HCT116 (cell line): ENCODE data around the gene LLGL2. TPM values are rescaled to one million over a fixed set of nuclear protein-coding genes. Genes with fewer than 3 reads are reported as not detected.

ENCODE experiments used
- ATAC-seq: fragments of 200-7000 bp; cut with Tn5 transposase; 2 replicates; pipeline ENCODE4 v1.9.1; 2020; ENCODE audit warnings: mild to moderate bottlenecking, moderate library complexity
- BruUV-seq: library from RNA; stranded (reverse); fragments of 400-500 nt; replicated peaks from 2 replicates; lab custom pipeline; 2021; lab: Mats Ljungman, UMichigan
- CTCF ChIA-PET: fragments of 300-600 bp; sonication (Branson Sonifier 250); formaldehyde crosslinking; loops from one replicate; lab custom pipeline; 2021; ENCODE audit warnings: antibody characterized with exemption; lab: Charles Lee
- POLR2A ChIA-PET: fragments of 300-600, 350-600 bp; sonication (Branson Sonifier 250); formaldehyde crosslinking; loops from one replicate; lab custom pipeline; 2021; ENCODE audit warnings: antibody characterized with exemption; lab: Charles Lee
- RAD21 ChIA-PET, 2 experiments: fragments of 300-600 bp; sonication (Branson Sonifier 250); formaldehyde crosslinking; loops; one replicate each; lab custom pipeline; 2023; ENCODE audit warnings: low total read pairs in 2 of 2; ENCODE audit not compliant: uncharacterized antibody in 2 of 2, unreplicated experiment in 2 of 2, low non-redundant PET in 1 of 2; lab: Charles Lee
- DNase-seq: peaks from one replicate; pipeline ENCODE4 v3.0.0-alpha.2; 2010; ENCODE audit warnings: low read depth, low spot score
- H2AFZ ChIP-seq: fragments of 200-600 bp; shearing (Covaris generic), sonication (generic); 2 replicates; pipeline ENCODE4 v1.6.1; 2017; ENCODE audit warnings: low read depth, mixed run types, mixed read lengths, antibody characterized with exemption, low read length; ENCODE audit not compliant: poor library complexity, severe bottlenecking
- H3K27ac ChIP-seq: 2 replicates; pipeline ENCODE4 v1.5.1; 2012; ENCODE audit warnings: low read depth, low read length
- H3K27me3 ChIP-seq: fragments of 200-600 bp; sonication (generic); 2 replicates; pipeline ENCODE4 v1.6.1; 2016; ENCODE audit warnings: mixed run types, low read length, mixed read lengths; ENCODE audit not compliant: insufficient read depth
- H3K36me3 ChIP-seq, 2 experiments: fragments of 200-500 bp in 1 of 2; fragments of 200-600 bp in 1 of 2; sonication (Bioruptor generic) in 1 of 2; sonication (generic) in 1 of 2; 2 replicates each; pipeline versions ENCODE4 v1.5.1 to v1.6.1; 2014 to 2016; ENCODE audit warnings: low read length in 2 of 2, inconsistent platforms in 1 of 2, mixed read lengths in 1 of 2, mixed run types in 1 of 2; ENCODE audit not compliant: insufficient read depth in 2 of 2, control insufficient read depth in 1 of 2
- H3K4me1 ChIP-seq, 2 experiments: fragments of 200-600 bp in 1 of 2; sonication (generic) in 1 of 2; 2 replicates each; pipeline versions ENCODE4 v1.5.1 to v1.6.1; 2012 to 2017; ENCODE audit warnings: low read length in 2 of 2, inconsistent platforms in 1 of 2, mild to moderate bottlenecking in 1 of 2, mixed read lengths in 1 of 2, mixed run types in 1 of 2, moderate library complexity in 1 of 2; ENCODE audit not compliant: insufficient read depth in 2 of 2, control insufficient read depth in 1 of 2
- H3K4me2 ChIP-seq: fragments of 200-600 bp; sonication (generic); 2 replicates; pipeline ENCODE4 v1.6.1; 2017; ENCODE audit warnings: mixed run types, low read length, mixed read lengths
- H3K4me3 ChIP-seq, 2 experiments: fragments of 200-600 bp in 1 of 2; sonication (generic) in 1 of 2; replicated peaks in 1 of 2; 2 replicates each; pipeline ENCODE4 v1.5.1; 2011 to 2016; ENCODE audit warnings: low read length in 2 of 2, control low read depth in 1 of 2, low read depth in 1 of 2, mild to moderate bottlenecking in 1 of 2, mixed read lengths in 1 of 2, mixed run types in 1 of 2
- H3K79me2 ChIP-seq: fragments of 200-600 bp; sonication (generic); 2 replicates; pipeline ENCODE4 v1.6.1; 2017; ENCODE audit warnings: mild to moderate bottlenecking, mixed run types, low read length, moderate library complexity, mixed read lengths; ENCODE audit not compliant: insufficient read depth
- H3K9ac ChIP-seq: fragments of 200-600 bp; sonication (generic); 2 replicates; pipeline ENCODE4 v1.6.1; 2016; ENCODE audit warnings: low read length, mixed read lengths
- H3K9me2 ChIP-seq: fragments of 200-600 bp; sonication (generic), shearing (Covaris generic); 2 replicates; pipeline ENCODE4 v1.6.1; 2017; ENCODE audit warnings: mixed run types, mild to moderate bottlenecking, moderate library complexity; ENCODE audit not compliant: insufficient read depth
- H3K9me3 ChIP-seq, 2 experiments: fragments of 200-500 bp in 1 of 2; fragments of 200-600 bp in 1 of 2; sonication (Bioruptor generic) in 1 of 2; sonication (generic) in 1 of 2; 2 replicates each; pipeline ENCODE4 v1.6.1; 2014 to 2017; ENCODE audit warnings: low read length in 2 of 2, mixed read lengths in 2 of 2, inconsistent platforms in 1 of 2, low read depth in 1 of 2, mild to moderate bottlenecking in 1 of 2, mixed run types in 1 of 2, moderate library complexity in 1 of 2; ENCODE audit not compliant: control insufficient read depth in 1 of 2, insufficient read depth in 1 of 2
- H4K20me1 ChIP-seq: fragments of 200-600 bp; sonication (generic), shearing (Covaris generic); 2 replicates; pipeline ENCODE4 v1.6.1; 2017; ENCODE audit warnings: mixed run types, mild to moderate bottlenecking, moderate library complexity; ENCODE audit not compliant: insufficient read depth
- CEBPB ChIP-seq: IDR thresholded peaks from 2 replicates; pipeline ENCODE4 v1.6.1; 2012; ENCODE audit warnings: low read depth
- EGR1 ChIP-seq: IDR thresholded peaks from 2 replicates; pipeline ENCODE4 v1.6.1; 2012; ENCODE audit warnings: low read depth
- EZH2 ChIP-seq: fragments of 200-600 bp; sonication (generic); IDR thresholded peaks from 2 replicates; pipeline ENCODE4 v1.6.1; 2017; ENCODE audit warnings: antibody characterized with exemption, mixed run types
- EZH2phosphoT487 ChIP-seq: fragments of 200-600 bp; IDR thresholded peaks from 2 replicates; pipeline ENCODE4 v1.6.1; 2018; ENCODE audit warnings: antibody characterized with exemption, borderline replicate concordance
- JUND ChIP-seq: IDR thresholded peaks from 2 replicates; pipeline ENCODE4 v1.6.1; 2012
- POLR2A ChIP-seq: IDR thresholded peaks from 2 replicates; pipeline ENCODE4 v1.7.0; 2011; ENCODE audit warnings: borderline replicate concordance; ENCODE audit not compliant: insufficient read depth, insufficient read length; ENCODE audit errors: extremely low read depth
- POLR2AphosphoS5 ChIP-seq: IDR thresholded peaks from 2 replicates; pipeline ENCODE4 v1.6.1; 2011; ENCODE audit warnings: mild to moderate bottlenecking, low read depth, low read length, moderate library complexity
- RAD21 ChIP-seq: IDR thresholded peaks from 2 replicates; pipeline ENCODE4 v1.6.1; 2012; ENCODE audit warnings: low read depth, mild to moderate bottlenecking
- SIN3A ChIP-seq: IDR thresholded peaks from 2 replicates; pipeline ENCODE4 v1.6.1; 2012; ENCODE audit warnings: low read depth
- SP1 ChIP-seq: IDR thresholded peaks from 2 replicates; pipeline ENCODE4 v1.6.1; 2012; ENCODE audit warnings: low read depth
- SRF ChIP-seq: IDR thresholded peaks from 2 replicates; pipeline ENCODE4 v1.6.1; 2012; ENCODE audit warnings: low read depth
- YY1 ChIP-seq: IDR thresholded peaks from 2 replicates; pipeline ENCODE4 v1.6.1; 2011; ENCODE audit warnings: low read length, low read depth, moderate library complexity, mild to moderate bottlenecking; ENCODE audit not compliant: insufficient replicate concordance; ENCODE audit errors: extremely low read depth
- ZFX ChIP-seq: fragments of 450-650 bp; IDR thresholded peaks from 2 replicates; pipeline ENCODE4 v1.6.1; 2017
- ZNF274 ChIP-seq: fragments of 200-500 bp; sonication (Bioruptor generic); IDR thresholded peaks from 2 replicates; pipeline ENCODE4 v1.6.1; 2014; ENCODE audit warnings: mild to moderate bottlenecking, low read depth, low read length, inconsistent platforms
- intact Hi-C: fragments of 100-400 bp; cut with micrococcal nuclease; formaldehyde crosslinking; loops from 2 replicates; pipeline ENCODE4 v1.10.0; 2022
- total RNA-seq: library from RNA; stranded (reverse); gene quantifications from one replicate; pipeline ENCODE4 v1.2.1, GENCODE V29; 2021; ENCODE audit not compliant: unreplicated experiment
- TF ChIP-seq, protein P1 (sequence below): IDR thresholded peaks from 2 replicates; pipeline ENCODE4 v1.6.1; 2012; ENCODE audit warnings: low read depth
- TF ChIP-seq, protein P2 (sequence below): IDR thresholded peaks from 2 replicates; pipeline ENCODE4 v1.6.1; 2012
- TF ChIP-seq, protein P3 (sequence below): IDR thresholded peaks from 2 replicates; pipeline ENCODE4 v1.6.1; 2011; ENCODE audit warnings: mild to moderate bottlenecking, low read length, moderate library complexity; ENCODE audit not compliant: insufficient replicate concordance; ENCODE audit errors: extremely low read depth

Gene LLGL2
- total RNA-seq, 1 experiment from 2014 or later: 209 TPM

DNA sequence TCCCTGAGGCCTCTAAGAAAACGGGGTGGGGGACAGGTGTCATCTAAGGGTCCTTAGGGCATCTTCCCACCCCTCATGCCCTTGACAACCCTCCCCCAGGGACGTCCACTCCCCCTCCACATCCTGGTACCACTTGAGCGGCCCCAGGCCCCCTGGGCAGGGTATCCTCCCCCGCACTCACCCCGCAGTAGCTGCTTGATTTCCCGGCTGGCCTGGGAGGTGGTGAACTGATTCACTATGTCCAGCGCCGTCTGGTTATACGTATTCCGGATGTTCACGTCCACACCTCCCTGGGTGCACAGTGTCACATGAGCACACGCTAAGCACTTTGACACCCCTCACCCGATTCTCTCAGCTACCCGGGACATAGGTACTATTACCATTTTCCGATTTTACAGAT lies 19.9 kb upstream of the LLGL2 start (continued):
- TF ChIP-seq EGR1 (no peak), RAD21 (no peak), ZFX (no peak), SRF (no peak), YY1 (no peak), CEBPB (no peak)
- TF ChIP-seq, protein P1, sequence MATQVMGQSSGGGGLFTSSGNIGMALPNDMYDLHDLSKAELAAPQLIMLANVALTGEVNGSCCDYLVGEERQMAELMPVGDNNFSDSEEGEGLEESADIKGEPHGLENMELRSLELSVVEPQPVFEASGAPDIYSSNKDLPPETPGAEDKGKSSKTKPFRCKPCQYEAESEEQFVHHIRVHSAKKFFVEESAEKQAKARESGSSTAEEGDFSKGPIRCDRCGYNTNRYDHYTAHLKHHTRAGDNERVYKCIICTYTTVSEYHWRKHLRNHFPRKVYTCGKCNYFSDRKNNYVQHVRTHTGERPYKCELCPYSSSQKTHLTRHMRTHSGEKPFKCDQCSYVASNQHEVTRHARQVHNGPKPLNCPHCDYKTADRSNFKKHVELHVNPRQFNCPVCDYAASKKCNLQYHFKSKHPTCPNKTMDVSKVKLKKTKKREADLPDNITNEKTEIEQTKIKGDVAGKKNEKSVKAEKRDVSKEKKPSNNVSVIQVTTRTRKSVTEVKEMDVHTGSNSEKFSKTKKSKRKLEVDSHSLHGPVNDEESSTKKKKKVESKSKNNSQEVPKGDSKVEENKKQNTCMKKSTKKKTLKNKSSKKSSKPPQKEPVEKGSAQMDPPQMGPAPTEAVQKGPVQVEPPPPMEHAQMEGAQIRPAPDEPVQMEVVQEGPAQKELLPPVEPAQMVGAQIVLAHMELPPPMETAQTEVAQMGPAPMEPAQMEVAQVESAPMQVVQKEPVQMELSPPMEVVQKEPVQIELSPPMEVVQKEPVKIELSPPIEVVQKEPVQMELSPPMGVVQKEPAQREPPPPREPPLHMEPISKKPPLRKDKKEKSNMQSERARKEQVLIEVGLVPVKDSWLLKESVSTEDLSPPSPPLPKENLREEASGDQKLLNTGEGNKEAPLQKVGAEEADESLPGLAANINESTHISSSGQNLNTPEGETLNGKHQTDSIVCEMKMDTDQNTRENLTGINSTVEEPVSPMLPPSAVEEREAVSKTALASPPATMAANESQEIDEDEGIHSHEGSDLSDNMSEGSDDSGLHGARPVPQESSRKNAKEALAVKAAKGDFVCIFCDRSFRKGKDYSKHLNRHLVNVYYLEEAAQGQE: no peak

DNA sequence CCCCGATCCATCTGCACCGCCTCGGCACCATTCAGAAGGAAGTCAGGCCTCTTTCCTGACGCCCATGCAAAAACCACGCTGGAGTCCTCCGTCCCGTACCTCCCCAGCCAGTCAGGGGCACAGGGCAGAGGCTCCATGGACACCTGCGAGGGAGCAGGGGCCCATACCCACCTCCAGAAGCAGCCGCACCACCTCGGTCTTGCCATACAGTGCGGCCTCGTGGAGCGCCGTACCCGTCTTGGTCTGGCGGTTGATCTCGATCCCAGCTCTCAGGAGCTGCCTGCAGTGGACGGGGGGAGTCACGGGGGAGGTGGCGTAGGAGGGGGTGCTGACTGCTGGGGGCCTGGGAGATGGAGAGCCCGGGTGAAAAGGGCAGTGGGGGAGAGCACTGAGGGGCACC lies 19.4 kb upstream of the LLGL2 start:
- H3K36me3 ChIP-seq: peaks cover 14 to 28% of the 10 kb centered on the region in 2 experiments; a peak in 2 of 4 replicates
- ATAC-seq (no peak), DNase-seq (no peak)
- CTCF ChIA-PET: interaction anchor here (1.2 kb wide), 1 partner anchor 95 kb away, joined by 4 read pairs; no protein-coding TSS in a partner anchor
- no peak overlapping the region for H2AFZ ChIP-seq
- no peak overlapping the region for H3K4me3 ChIP-seq
- H3K9me2 ChIP-seq: no peaks in the 10 kb centered on the region
- POLR2A ChIA-PET: no interaction called here
- RAD21 ChIA-PET: no interaction called here
- no TSS peak for BruUV-seq
- no peak overlapping the region for H3K9ac ChIP-seq
- no peak overlapping the region for H3K27ac ChIP-seq
- H3K79me2 ChIP-seq: peaks cover 11% of the 10 kb centered on the region; the same call in 1 of the 2 replicates
- H4K20me1 ChIP-seq: no peaks in the 10 kb centered on the region
- peaks cover under 1 to 14% of the 10 kb centered on the region in 2 experiments; a peak in 2 of 4 replicates for H3K4me1 ChIP-seq
- intact Hi-C loops: no loop called here
- no peak overlapping the region for H3K4me2 ChIP-seq
- H3K9me3 ChIP-seq: no peaks in the 10 kb centered on the region
- H3K27me3 ChIP-seq: no peaks in the 10 kb centered on the region
- TF ChIP-seq EGR1: no peak
- no peak for TF ChIP-seq SIN3A
- no peak for TF ChIP-seq RAD21
- TF ChIP-seq POLR2A: no peak
- TF ChIP-seq EZH2phosphoT487: no peak
- TF ChIP-seq ZNF274: no peak
- TF ChIP-seq, protein P2, sequence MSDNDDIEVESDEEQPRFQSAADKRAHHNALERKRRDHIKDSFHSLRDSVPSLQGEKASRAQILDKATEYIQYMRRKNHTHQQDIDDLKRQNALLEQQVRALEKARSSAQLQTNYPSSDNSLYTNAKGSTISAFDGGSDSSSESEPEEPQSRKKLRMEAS: no peak
- no peak for TF ChIP-seq SP1
- no peak for TF ChIP-seq POLR2AphosphoS5
- TF ChIP-seq, protein P1: no peak
- TF ChIP-seq, protein P3, sequence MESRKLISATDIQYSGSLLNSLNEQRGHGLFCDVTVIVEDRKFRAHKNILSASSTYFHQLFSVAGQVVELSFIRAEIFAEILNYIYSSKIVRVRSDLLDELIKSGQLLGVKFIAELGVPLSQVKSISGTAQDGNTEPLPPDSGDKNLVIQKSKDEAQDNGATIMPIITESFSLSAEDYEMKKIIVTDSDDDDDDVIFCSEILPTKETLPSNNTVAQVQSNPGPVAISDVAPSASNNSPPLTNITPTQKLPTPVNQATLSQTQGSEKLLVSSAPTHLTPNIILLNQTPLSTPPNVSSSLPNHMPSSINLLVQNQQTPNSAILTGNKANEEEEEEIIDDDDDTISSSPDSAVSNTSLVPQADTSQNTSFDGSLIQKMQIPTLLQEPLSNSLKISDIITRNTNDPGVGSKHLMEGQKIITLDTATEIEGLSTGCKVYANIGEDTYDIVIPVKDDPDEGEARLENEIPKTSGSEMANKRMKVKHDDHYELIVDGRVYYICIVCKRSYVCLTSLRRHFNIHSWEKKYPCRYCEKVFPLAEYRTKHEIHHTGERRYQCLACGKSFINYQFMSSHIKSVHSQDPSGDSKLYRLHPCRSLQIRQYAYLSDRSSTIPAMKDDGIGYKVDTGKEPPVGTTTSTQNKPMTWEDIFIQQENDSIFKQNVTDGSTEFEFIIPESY: no peak
- TF ChIP-seq EZH2: no peak
- TF ChIP-seq JUND: no peak
